ENCODE data around the gene CDC23.

Gene CDC23

DNA sequence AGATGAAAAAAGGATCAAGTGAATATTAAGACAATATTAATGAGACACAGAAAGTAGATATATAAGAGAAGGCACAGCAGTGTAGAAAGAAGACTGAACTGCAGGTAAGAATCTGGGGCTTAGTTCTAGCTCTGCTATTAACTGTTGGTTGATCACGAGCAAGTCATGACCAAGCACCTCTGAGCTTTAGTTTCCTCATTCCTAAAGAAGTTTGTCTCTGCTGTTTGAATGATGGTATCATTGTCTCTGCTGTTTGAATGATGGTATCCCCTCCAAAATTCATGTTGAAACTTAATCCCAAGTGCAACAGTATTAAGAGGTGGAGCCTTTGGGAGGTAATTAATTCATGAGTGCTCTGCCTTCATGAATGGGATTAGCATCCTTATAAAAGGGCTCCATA is 71.4 kb downstream of the CDC23 start:
- DNase-seq (ENCODE audit: low read depth), result no peak

GRCh38 chr5:138140268-138140667 is 72.9 kb downstream of the CDC23 start:
- DNase-seq (ENCODE audit: low read depth), result no peak

DNA sequence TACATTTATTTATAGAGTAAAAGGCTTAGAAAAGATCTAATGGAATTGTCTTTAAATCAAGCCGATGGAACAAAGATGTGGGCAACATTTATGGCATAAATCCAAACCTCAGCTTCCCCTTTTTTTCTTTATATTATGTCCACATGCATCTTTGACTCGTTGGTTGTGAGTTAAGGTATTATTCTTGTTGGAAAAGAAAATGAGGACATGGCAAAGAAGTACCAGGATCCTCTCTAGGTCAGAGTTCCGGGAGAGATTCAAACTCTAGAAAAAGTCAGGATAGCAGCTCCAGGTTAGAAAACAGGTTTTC is 73.4 kb downstream of the CDC23 start:
- no peak for DNase-seq (ENCODE audit: low read depth)

DNA sequence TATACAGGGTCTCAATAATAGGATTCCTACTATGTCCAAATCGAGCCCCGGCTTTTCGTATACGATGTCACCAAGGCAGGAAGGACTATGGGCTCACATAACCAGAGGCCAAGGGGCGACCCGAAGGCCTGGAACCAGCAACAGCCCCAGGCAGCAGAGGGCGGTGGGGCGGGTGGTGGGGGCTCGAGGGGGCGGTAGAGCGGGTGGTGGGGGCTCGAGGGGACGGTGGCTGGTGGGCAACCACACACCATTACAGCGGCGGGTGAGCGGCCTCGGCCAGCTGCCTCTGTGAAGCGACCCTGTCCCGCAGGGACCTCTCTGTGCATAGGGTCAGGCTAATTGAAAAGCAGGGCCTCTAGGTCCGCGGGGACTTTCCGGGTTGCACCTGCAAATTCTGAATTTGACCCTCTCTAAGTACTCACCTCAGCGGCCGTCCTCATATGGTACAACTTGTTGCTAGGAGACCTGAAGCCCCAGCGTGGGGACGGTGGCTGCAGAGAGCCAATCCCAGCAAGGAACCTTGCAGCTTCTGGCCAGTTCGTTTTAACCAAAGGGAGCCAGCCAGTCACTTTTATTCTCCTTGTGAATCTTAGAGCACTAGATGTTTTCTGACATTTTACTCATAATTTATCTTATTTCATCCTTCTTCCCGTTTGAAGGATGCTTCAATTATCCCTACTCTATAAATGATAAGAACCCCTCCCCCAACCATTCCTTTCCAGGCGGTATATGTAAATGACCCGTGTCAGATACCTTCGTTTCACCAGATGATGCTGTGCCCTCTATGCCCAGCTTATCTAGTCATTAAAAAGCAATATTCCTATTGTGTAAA is 74.0 kb downstream of the CDC23 start, which contains the start of gene NME5:
Gene NME5, minus strand, starts transcription at position 480 of the 832 bp plus-strand sequence. CDS start 648 bp downstream, outside the sequence.
- DNase-seq (ENCODE audit: low read depth), result no peak

Data from GM04503 (cell line).